Measurements from ENCODE around the gene FGFR3.

DNA sequence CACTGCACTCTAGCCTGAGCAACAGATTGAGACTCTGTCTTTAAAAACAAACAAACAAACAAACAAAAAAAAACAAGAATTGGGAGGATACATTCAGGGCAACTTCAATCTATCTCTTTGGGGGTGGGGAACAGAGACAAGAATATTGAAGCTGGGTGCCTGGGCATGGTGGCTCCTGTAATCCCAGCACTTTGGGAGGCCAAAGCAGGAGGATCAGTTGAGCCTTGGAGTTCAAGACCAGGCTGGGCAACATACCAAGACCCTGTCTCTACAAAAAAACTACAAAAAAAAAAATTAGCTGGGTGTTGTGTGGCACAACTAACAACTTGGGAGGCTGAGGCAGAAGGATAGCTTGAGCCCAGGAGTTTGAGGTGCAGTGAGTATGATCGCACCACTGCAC lies 61.7 kb downstream of the FGFR3 start:
- TF ChIP-seq EZH2 (IDR thresholded peaks at IDR 0.05; ENCODE audit: insufficient read depth, poor library complexity, severe bottlenecking) (no peak), EZH2phosphoT487 (IDR thresholded peaks at IDR 0.05; ENCODE audit: insufficient read depth, low read depth) (no peak)
